SJCRH30 (cell line): ENCODE results near the gene CFAP251. TPM values are rescaled to one million over a fixed set of nuclear protein-coding genes. Genes with fewer than 3 reads are reported as not detected.
A peak's percentile ranks its signal among the peaks of the same experiment; 100 is the strongest.

Experiments used
- DNase-seq, 2 experiments: peaks; one replicate each; pipeline ENCODE4 v3.0.0-alpha.2; 2015 to 2020
- H3K27ac ChIP-seq: fragments of 250-450 bp; sonication (Bioruptor Pico); 2 replicates; pipeline ENCODE4 v1.5.1; 2020; ENCODE audit warnings: mild to moderate bottlenecking, moderate library complexity
- H3K27me3 ChIP-seq: fragments of 250-450 bp; sonication (Bioruptor Pico); 2 replicates; pipeline ENCODE4 v1.5.1; 2020; ENCODE audit warnings: mild to moderate bottlenecking, moderate library complexity
- H3K36me3 ChIP-seq: fragments of 250-450 bp; sonication (Bioruptor Pico); 2 replicates; pipeline ENCODE4 v1.5.1; 2020; ENCODE audit warnings: mild to moderate bottlenecking, moderate library complexity
- H3K4me1 ChIP-seq: fragments of 250-450 bp; sonication (Bioruptor Pico); 2 replicates; pipeline ENCODE4 v1.5.1; 2020; ENCODE audit warnings: mild to moderate bottlenecking, moderate library complexity
- H3K4me3 ChIP-seq: fragments of 250-450 bp; sonication (Bioruptor Pico); 2 replicates; pipeline ENCODE4 v1.5.1; 2020; ENCODE audit warnings: mild to moderate bottlenecking, moderate library complexity
- H3K9me3 ChIP-seq: fragments of 250-450 bp; sonication (Bioruptor Pico); replicated peaks from 2 replicates; pipeline ENCODE4 v1.5.1; 2020; ENCODE audit warnings: mild to moderate bottlenecking, moderate library complexity
- total RNA-seq: library from RNA; depleted of rRNA; stranded (reverse); fragments of >200 nt; shearing (Covaris generic); gene quantifications from 2 replicates; pipeline ENCODE4 v1.2.3, GENCODE V29; 2014

CFAP251 gene
- total RNA-seq, 1 experiment from 2014 or later: 0.45 TPM

DNA sequence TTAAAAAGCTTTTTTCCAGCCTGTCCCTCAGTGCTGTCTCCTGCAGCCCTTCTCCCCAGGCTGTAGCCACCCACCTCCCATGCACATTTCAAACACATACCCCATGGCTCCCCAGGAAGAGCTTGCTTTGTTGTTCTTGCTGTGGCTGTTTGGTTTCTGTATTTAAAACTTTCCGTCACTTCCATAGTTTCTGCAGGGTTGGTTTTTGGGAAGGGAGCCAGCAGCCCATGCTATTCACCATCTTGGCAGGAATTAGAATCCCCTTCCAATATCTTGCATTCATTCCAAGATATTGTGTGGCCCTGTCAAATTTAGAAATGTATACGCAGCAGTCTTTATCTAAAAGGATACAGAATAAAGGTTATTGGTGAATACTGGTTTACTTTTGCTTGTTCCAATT lies 29.6 kb downstream of the CFAP251 start:
- Histone ChIP-seq H3K36me3 (no peaks in the 10 kb centered on the region), H3K4me1 (peaks cover 2% of the 10 kb centered on the region; the same call in 1 of the 2 replicates), H3K27ac (no peak overlapping the region), H3K27me3 (no peaks in the 10 kb centered on the region), H3K4me3 (no peak overlapping the region), H3K9me3 (no peaks in the 10 kb centered on the region; the same call in 1 of the 2 replicates)
- DNase-seq: no peak

DNA sequence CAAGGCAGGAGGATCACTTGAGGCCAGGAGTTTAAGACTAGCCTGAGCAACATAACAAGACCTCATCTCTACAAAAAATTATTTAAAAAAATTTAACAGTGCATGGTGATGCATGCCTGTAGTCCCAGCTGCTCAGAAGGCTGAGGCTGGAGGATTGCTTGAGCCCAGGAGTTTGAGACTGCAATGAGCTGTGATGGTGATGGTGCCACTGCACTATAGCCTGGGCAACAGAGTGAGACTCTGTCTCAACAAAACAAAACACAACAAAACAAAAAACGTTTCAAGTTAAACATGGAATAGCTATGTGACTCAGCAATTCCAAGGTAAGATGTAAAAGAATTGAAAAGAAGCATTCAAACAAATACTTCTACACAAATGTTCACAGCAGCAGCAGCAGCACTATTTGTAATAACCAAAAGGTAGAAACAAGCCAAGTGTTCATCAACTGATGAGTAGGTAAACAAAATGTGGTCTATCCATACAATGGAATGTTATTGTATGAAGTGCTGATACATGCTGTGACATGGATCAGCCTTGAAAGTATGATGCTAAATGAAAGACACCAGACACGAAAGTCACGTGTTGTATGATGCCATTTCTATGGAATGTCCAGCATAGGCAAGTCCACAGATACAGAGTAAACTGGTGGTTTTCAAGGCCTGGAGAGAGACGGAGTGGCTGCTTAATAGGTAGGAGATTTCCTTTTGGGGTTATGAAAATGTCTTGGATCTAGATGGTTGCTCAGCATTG lies 31.4 kb downstream of the CFAP251 start:
- no peak overlapping the region for H3K4me3 ChIP-seq
- H3K27ac ChIP-seq: no peak overlapping the region
- no peaks in the 10 kb centered on the region for H3K36me3 ChIP-seq

DNA sequence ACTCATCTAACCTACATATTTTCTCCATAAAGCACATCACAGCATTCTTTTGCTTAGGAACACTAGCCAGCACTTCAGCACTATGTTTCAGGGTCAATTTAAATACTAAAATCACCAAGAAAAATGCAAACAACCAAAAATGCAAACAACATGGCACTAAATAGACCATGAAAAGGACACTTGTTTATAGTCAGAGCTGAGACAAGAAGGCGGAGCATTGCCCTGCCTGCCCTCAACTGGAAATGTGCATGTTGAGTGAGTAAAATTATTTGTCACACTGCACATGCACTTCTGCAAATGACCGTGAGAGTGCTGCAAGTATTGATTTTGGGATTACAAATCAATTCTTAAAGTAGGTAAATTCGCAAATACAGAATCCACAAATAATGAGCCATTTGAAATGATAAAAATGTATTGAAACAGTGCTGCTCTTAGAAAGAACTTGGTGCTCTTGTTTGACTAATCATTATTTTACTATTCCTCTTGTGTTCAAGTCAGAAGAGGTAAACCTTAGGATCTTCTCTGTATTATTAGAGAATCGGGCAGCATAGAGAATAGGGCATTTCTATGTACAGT lies 34.8 kb downstream of the CFAP251 start:
- DNase-seq: no peak
- Histone ChIP-seq H3K4me3 (no peak overlapping the region), H3K27me3 (no peaks in the 10 kb centered on the region), H3K27ac (no peak overlapping the region), H3K4me1 (peaks cover 2% of the 10 kb centered on the region; the same call in 1 of the 2 replicates), H3K9me3 (no peaks in the 10 kb centered on the region), H3K36me3 (no peaks in the 10 kb centered on the region)

More for the DNA sequence above, 31.4 kb downstream of the CFAP251 start:
- Histone ChIP-seq H3K27me3 (no peaks in the 10 kb centered on the region), H3K4me1 (peaks cover 2% of the 10 kb centered on the region; the same call in 1 of the 2 replicates), H3K9me3 (no peaks in the 10 kb centered on the region; the same call in 1 of the 2 replicates)
- DNase-seq: peak; percentile 17 to 31

DNA sequence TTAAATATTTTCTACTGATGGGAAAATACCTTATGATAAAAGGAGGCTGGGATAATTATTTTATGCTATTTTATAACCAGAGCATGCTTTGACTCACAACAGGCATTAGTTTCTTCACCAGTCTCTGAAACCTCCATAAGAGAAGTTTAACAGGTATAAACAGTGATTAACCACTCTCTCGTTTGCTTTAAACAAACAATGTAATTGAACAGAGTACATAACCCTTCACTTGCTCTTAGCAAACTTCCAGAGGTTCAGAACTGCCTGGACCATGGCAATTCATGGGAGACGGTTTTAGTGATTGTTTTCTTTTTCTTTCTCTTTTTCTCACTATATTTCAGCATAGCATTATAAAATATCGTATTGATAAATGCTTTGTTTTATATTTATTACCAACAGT lies 35.3 kb downstream of the CFAP251 start:
- no peak overlapping the region for H3K27ac ChIP-seq
- no peaks in the 10 kb centered on the region for H3K27me3 ChIP-seq
- DNase-seq: no peak
- H3K4me3 ChIP-seq: no peak overlapping the region
- no peaks in the 10 kb centered on the region for H3K9me3 ChIP-seq
- no peaks in the 10 kb centered on the region for H3K36me3 ChIP-seq
- H3K4me1 ChIP-seq: peaks cover 2% of the 10 kb centered on the region; the same call in 1 of the 2 replicates

DNA sequence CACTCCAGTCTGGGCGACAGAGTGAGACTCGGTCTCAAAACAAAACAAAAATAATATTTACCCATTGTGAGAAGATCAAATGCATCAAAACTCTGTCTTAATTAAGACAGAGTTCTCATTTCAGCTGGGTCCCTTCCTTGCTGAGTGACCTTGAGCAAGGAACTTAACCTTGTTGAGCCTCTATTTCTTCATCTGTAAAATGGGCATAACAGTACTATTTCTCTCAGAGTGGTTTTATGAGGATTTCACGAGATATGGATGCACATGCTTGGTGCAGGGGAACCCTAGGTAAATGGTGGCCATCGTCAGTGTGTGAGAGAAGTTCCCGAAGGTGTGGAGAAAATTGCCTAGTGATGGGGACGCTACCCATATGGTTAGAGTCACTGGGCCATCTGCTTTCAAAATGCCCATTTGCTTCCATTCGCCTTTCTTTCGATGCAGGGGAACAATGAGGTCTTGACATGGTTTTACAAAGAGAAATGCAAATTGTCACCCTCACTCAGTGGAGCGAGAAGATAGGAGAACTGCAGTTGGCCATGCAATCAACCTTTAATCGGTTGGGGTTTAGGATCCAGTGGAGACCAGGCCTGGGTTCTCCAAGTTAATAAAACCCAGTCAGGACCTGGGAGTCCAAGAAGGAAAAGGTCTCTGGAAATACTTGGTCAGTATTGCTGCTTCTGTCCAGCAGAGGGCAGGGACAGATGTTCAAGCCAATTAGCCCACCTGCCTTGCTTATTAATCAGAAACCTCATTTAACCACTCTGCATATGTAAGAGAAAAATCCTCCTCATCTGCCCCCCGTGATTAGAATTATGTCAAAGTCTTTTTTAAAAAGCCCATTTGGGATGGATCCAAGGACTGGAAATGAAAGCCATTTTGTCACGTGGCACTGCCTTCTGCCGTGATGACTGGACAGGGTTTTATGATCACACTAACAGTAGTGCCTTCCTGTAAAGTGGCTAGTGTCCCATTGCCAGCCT lies 37.2 kb downstream of the CFAP251 start:
- no peaks in the 10 kb centered on the region for H3K27me3 ChIP-seq
- H3K36me3 ChIP-seq: no peaks in the 10 kb centered on the region
- DNase-seq: peak in 1 of 2 experiments; percentile 31
- H3K27ac ChIP-seq: no peak overlapping the region
- no peak overlapping the region for H3K4me3 ChIP-seq
- H3K9me3 ChIP-seq: no peaks in the 10 kb centered on the region
- H3K4me1 ChIP-seq: peaks cover under 1% of the 10 kb centered on the region; the same call in 1 of the 2 replicates

DNA sequence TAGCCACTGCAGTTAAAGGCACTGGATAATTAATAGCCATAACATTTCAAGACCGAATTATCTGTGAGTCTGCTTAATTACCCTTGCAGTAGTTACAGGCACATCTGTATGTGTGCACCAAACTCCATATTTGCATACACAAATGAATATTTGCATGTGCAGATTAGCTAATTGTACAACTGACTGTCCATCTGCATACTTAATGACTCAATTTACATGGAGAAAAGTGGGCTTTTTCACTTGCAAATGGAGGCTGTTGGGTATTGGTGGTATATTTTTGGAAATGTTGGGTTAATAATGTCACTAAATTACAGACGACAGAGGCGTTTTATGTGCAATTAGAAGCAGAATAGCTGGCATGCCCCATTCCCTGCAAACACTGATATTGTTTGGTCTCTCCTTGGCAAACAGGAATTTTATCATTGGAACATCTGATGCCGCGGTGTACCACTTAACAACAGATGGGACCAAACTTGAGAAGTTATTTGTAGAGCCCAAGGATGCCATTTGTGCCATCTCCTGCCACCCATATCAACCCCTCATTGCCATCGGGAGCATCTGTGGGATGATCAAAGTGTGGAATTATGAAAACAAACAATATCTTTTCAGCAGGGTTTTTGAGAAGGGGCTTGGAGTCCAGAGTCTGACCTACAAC lies 39.6 kb downstream of the CFAP251 start:
- Histone ChIP-seq H3K36me3 (no peaks in the 10 kb centered on the region), H3K4me3 (no peak overlapping the region), H3K27me3 (no peaks in the 10 kb centered on the region), H3K4me1 (no peaks in the 10 kb centered on the region), H3K27ac (no peak overlapping the region), H3K9me3 (no peaks in the 10 kb centered on the region)
- DNase-seq: no peak

DNA sequence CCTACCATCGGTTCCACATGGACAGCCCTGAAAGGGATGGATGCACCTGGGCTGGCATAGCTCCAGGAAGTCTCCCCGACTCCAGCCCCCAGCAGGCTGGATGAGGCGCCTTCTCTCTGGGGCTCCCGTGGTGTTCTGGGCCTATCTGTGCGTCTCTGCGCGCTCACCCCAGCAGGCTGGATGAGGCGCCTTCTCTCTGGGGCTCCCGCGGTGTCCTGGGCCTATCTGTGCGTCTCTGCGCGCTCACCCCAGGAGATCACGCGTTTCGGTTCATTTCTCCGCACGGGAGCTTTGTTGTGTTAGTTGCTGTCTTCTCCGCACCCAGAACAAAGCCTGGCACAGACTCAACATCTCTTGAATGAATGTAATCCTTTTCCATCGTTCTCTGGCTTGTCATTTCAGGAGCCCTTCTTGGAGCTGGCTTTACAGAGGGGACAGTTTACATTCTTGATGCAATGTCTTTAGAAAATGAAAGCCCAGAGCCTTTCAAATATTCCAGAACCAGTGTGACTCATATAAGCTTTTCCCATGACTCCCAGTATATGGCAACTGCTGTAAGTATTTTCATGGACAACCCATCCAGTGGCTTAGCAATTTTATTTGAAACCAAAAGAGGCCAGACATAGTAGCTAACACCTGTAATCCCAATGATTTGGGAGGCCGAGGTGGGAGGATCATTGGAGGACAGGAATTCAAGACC lies 40.3 kb downstream of the CFAP251 start:
- Histone ChIP-seq H3K27ac (no peak overlapping the region), H3K36me3 (no peaks in the 10 kb centered on the region), H3K4me3 (no peak overlapping the region), H3K4me1 (no peaks in the 10 kb centered on the region), H3K9me3 (no peaks in the 10 kb centered on the region), H3K27me3 (no peaks in the 10 kb centered on the region)
- DNase-seq: no peak

DNA sequence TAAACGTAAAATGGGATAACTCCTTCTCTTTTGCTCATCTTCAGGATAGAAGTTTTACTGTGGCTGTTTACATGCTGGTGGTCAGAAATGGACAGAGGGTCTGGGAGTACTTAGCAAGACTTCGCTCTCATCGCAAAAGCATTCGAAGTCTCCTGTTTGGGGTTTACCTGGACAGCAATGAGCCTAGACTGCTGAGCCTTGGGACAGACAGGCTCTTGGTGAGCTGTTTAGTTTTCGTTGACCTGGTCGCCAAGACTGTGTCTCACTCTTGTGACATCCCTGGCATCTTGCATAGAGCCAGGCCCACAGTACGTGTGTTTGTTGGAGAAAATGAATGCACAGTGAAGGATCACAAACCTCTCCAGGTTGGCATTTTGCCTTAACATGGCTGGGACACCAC lies 42.1 kb downstream of the CFAP251 start:
- Histone ChIP-seq H3K9me3 (no peaks in the 10 kb centered on the region), H3K4me3 (no peak overlapping the region), H3K27ac (no peak overlapping the region), H3K36me3 (no peaks in the 10 kb centered on the region), H3K4me1 (no peaks in the 10 kb centered on the region), H3K27me3 (no peaks in the 10 kb centered on the region)
- DNase-seq: no peak

DNA sequence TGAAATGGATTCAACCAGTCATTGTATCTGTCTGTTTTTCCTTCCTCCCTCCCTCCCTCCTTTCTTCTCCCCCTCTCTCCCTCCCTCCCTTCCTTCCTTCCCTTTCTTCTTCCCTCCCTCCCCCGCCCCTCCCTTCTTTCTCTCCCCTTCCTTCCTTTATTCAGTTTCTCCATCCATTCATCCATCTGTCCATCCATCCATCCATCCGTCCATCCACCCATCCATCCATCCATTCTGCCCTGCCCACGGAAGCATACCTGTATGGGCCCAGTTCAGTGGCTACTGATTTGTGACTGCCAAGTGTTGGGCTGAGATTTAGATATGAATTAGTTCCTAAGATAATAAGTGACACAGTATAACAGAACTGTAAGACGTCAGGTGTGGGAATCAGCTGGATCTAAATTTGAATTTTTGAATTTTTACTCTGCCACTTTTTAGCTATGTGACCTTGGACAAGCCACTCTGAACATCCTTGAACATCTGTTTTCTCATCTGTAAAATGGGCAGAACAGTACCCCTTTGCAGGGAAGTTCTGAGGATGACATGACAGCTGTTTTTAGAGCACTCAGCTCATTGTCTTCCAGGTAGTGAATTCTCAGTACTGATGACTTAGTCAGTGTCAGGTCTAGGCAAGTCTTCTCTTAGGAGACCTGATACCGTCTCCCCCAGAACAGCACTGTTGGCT lies 42.9 kb downstream of the CFAP251 start:
- no peak overlapping the region for H3K4me3 ChIP-seq
- no peaks in the 10 kb centered on the region for H3K4me1 ChIP-seq
- DNase-seq: no peak
- H3K27ac ChIP-seq: no peak overlapping the region
- no peaks in the 10 kb centered on the region for H3K36me3 ChIP-seq
- H3K27me3 ChIP-seq: no peaks in the 10 kb centered on the region
- no peaks in the 10 kb centered on the region for H3K9me3 ChIP-seq

DNA sequence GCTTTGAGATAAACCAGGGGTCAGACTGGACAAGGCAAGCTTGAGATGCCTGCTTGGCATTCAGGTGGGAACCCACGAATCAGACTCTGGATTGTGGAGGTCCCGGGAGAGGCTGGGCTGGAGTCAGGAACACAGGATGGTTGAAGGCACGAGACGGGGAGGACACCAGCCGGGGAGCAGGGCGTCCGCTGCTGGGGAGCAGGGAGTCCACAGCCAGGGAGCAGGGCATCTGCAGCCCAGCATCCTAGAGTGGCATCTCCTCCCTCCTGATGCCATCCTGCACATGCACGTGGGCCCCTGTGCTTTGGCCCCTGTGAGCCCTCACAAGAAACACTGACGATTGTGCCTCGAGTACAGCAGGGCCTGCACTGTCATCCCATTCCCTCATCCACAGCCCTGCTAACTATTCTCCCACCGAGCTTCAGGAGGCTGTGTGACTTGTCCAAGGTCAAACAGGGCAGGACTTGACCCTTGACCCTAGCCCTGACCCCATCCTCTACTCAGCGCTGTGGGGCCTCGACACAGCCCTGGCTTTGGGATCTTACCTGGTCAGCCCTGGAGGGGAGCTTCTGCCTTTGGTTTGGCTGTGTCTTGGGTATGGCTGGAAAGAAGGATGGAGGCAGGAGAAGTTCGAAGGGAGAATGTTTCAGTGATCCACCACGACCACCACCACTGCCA lies 45.1 kb downstream of the CFAP251 start:
- DNase-seq: no peak
- Histone ChIP-seq H3K27ac (no peak overlapping the region), H3K36me3 (no peaks in the 10 kb centered on the region), H3K4me1 (no peaks in the 10 kb centered on the region), H3K27me3 (no peaks in the 10 kb centered on the region), H3K9me3 (no peaks in the 10 kb centered on the region), H3K4me3 (no peak overlapping the region)

DNA sequence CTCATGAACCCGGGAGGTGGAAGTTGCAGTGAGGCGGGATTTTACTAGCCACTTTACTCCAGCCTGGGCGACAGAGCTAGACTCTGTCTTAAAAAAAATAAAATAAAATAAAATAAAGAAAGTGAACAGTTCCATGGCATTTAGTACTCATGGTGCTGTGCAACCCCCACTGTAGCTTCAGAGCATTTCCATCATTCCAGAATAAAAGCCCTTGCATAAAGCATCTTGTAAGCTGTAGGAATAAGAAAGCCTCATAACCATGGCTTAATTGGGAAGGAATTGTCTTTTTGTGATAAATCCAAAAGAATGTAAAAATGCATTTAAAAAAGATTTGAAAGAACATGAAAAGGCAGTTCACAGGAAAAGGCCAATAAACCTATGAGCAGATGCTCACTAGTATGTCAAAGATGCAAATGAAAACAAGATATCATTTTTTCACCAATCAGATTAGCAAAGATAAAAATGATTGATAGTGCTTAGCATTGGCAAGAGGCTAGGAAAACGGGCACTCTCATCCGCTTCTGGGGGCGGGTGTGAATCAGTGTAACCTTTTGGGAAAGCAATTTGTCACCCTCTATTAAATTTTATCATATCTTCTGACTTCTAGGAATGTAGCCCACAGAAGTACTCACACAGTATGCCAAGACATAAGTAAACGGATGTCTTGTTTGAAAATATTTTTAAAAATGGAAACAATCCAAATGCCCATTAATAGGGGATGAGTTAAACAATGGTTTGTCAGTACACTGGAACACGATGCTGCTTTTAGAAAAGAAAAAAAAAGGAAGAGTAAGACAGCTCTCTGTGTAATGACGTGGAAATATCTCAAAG lies 46.6 kb downstream of the CFAP251 start:
- Histone ChIP-seq H3K4me3 (no peak overlapping the region), H3K9me3 (no peaks in the 10 kb centered on the region), H3K27ac (no peak overlapping the region), H3K27me3 (no peaks in the 10 kb centered on the region), H3K36me3 (no peaks in the 10 kb centered on the region), H3K4me1 (no peaks in the 10 kb centered on the region)
- no peak for DNase-seq

DNA sequence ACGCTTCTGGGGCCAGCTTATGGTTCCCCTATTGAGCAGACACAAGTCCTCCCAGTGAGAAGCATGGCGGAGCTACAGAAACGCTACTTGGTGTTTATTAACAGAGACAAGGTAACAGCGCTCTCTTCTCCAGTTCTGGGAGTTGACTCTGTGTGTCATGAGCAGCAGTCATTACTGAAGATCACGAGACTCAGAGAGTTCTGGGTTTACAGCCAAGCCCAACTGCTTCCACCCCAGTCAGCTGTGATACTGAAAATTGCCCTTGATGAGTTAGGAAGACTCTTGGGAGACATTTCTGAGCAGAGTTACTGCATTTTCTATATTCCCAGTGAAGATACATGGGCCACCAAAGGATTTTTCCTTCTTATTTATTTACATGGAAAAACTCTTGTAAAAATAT lies 48.6 kb downstream of the CFAP251 start:
- H3K27ac ChIP-seq: no peak overlapping the region
- no peaks in the 10 kb centered on the region for H3K9me3 ChIP-seq
- no peaks in the 10 kb centered on the region for H3K36me3 ChIP-seq
- DNase-seq: no peak
- no peak overlapping the region for H3K4me3 ChIP-seq
- H3K27me3 ChIP-seq: no peaks in the 10 kb centered on the region
- no peaks in the 10 kb centered on the region for H3K4me1 ChIP-seq
